Prostate gland (tissue), 2 donors: ENCODE measurements around the gene SCNN1G. TPM values are rescaled to one million over a fixed set of nuclear protein-coding genes. Genes with fewer than 3 reads are reported as not detected.
"Not testable (repeated sequence)": the region's sequence is repeated elsewhere in the genome, so short reads cannot be mapped to it uniquely, and the experiment has no call there.

Experiments used
- DNase-seq: peaks from one replicate; pipeline ENCODE4 v3.0.0-alpha.2; 2019; ENCODE audit warnings: low spot score
- H3K27ac ChIP-seq, 2 donors: fragments of 200-600 bp; sonication (generic); 2 replicates each; pipeline ENCODE4 v1.5.1; 2017 to 2019
- H3K27me3 ChIP-seq: fragments of 200-600 bp; sonication (generic); replicated peaks from 2 replicates; pipeline ENCODE4 v1.5.1; 2019; ENCODE audit not compliant: insufficient read depth
- H3K36me3 ChIP-seq, 2 donors: fragments of 200-600 bp; sonication (generic); 1 replicate in 1 of 2; 2 replicates in 1 of 2; pipeline versions ENCODE4 v1.5.1 to v1.8.1; 2017 to 2019
- H3K4me1 ChIP-seq: fragments of 200-600 bp; sonication (generic); replicated peaks from 2 replicates; pipeline ENCODE4 v1.5.1; 2019
- H3K4me3 ChIP-seq, 2 donors: fragments of 200-600 bp; sonication (generic); 2 replicates each; pipeline ENCODE4 v1.5.1; 2017 to 2019
- H3K9me3 ChIP-seq: fragments of 200-600 bp; sonication (generic); 2 replicates; pipeline ENCODE4 v1.5.1; 2017
- CTCF ChIP-seq, 4 experiments: fragments of 200-600 bp in 2 of 4; fragments of 450-650 bp in 2 of 4; sonication (generic) in 2 of 4; IDR thresholded peaks; 1 replicate in 3 of 4; 2 replicates in 1 of 4; pipeline ENCODE4 v1.5.1; 2016 to 2019; ENCODE audit warnings: antibody characterized with exemption in 4 of 4, mild to moderate bottlenecking in 2 of 4, moderate library complexity in 2 of 4
- POLR2A ChIP-seq: fragments of 450-650 bp; IDR thresholded peaks from one replicate; pipeline ENCODE4 v1.6.1; 2016; ENCODE audit warnings: antibody characterized with exemption, mild to moderate bottlenecking
- POLR2AphosphoS5 ChIP-seq: sonication (generic); formaldehyde crosslinking; IDR thresholded peaks from one replicate; pipeline ENCODE4 v1.6.1; 2017; ENCODE audit warnings: antibody characterized with exemption
- WGBS: methylation state at CpG from one replicate; pipeline ENCODE4 v1.1.5; 2018; 5-methylcytosine and 5-hydroxymethylcytosine counted together
- intact Hi-C: fragments of 100-400 bp; cut with DNase I; formaldehyde crosslinking; loops from one replicate; pipeline ENCODE4 v1.14.2; 2022
- total RNA-seq, 2 donors: library from RNA; depleted of rRNA; stranded (reverse); fragments of >200 nt; gene quantifications; one replicate each; pipeline ENCODE4 v1.1.0, GENCODE V29; 2016

The SCNN1G gene
- total RNA-seq, 2 donors from 2014 or later, result 8.6 to 11.1 TPM

- no peak for TF ChIP-seq POLR2A
- TF ChIP-seq CTCF (IDR thresholded peaks at IDR 0.05), result no peak
- TF ChIP-seq POLR2AphosphoS5, result no peak
- Histone ChIP-seq H3K27me3 (no peaks in the 10 kb centered on the region), H3K4me3 (no peak overlapping the region), H3K36me3 (no peaks in the 10 kb centered on the region), H3K4me1 (no peaks in the 10 kb centered on the region), H3K27ac (no peak overlapping the region), H3K9me3 (no peaks in the 10 kb centered on the region)
- DNase-seq, result no peak
- intact Hi-C loops, result no loop called here
- 59% methylated on average over 1 of the region's 1 CpG for whole genome bisulfite sequencing
Measured at GRCh38 chr16:23240994-23241393, 58.4 kb downstream of the SCNN1G start.

GRCh38 chr16:23244122-23244521, 61.6 kb downstream of the SCNN1G start:
- H3K4me1 ChIP-seq, result no peaks in the 10 kb centered on the region
- H3K9me3 ChIP-seq, result no peaks in the 10 kb centered on the region
- H3K4me3 ChIP-seq, result no peak overlapping the region
- H3K36me3 ChIP-seq, result no peaks in the 10 kb centered on the region
- H3K27me3 ChIP-seq, result no peaks in the 10 kb centered on the region
- intact Hi-C loops, result no loop called here
- no peak overlapping the region for H3K27ac ChIP-seq
- TF ChIP-seq POLR2AphosphoS5, result no peak
- DNase-seq, result no peak

GRCh38 chr16:23245268-23245667, 62.7 kb downstream of the SCNN1G start:
- Histone ChIP-seq H3K36me3 (no peaks in the 10 kb centered on the region), H3K27ac (no peak overlapping the region), H3K9me3 (no peaks in the 10 kb centered on the region), H3K4me1 (no peaks in the 10 kb centered on the region), H3K27me3 (no peaks in the 10 kb centered on the region), H3K4me3 (no peak overlapping the region)
- 48% methylated on average over 6 of the region's 6 CpGs for WGBS
- intact Hi-C loops, result no loop called here
- TF ChIP-seq POLR2A (no peak), CTCF (IDR thresholded peaks at IDR 0.05) (no peak), POLR2AphosphoS5 (no peak)
- peak; percentile 41 for DNase-seq

GRCh38 chr16:23248261-23249194, 66.0 kb downstream of the SCNN1G start:
- DNase-seq, result no peak
- 71% methylated on average over 9 of the region's 9 CpGs for WGBS
- Histone ChIP-seq H3K4me1 (no peaks in the 10 kb centered on the region), H3K9me3 (no peaks in the 10 kb centered on the region), H3K36me3 (no peaks in the 10 kb centered on the region), H3K4me3 (no peak overlapping the region), H3K27ac (no peak overlapping the region), H3K27me3 (no peaks in the 10 kb centered on the region)
- TF ChIP-seq POLR2A, result no peak
- no peak for TF ChIP-seq POLR2AphosphoS5
- TF ChIP-seq CTCF (IDR thresholded peaks at IDR 0.05), result no peak
- intact Hi-C loops, result no loop called here

GRCh38 chr16:23249830-23250229, 67.3 kb downstream of the SCNN1G start:
- H3K27ac ChIP-seq, result no peak overlapping the region
- no peaks in the 10 kb centered on the region for H3K9me3 ChIP-seq
- H3K4me1 ChIP-seq, result no peaks in the 10 kb centered on the region
- no peaks in the 10 kb centered on the region for H3K27me3 ChIP-seq
- TF ChIP-seq POLR2AphosphoS5 (no peak), POLR2A (no peak)
- no peak for DNase-seq
- no peak overlapping the region for H3K4me3 ChIP-seq
- intact Hi-C loops, result no loop called here
- WGBS, result 81% methylated on average over 1 of the region's 1 CpG
- no peaks in the 10 kb centered on the region for H3K36me3 ChIP-seq

GRCh38 chr16:23252310-23252709, 69.8 kb downstream of the SCNN1G start:
- WGBS, result 90% methylated on average over 5 of the region's 5 CpGs
- Histone ChIP-seq H3K27ac (no peak overlapping the region), H3K27me3 (no peaks in the 10 kb centered on the region), H3K9me3 (no peaks in the 10 kb centered on the region), H3K4me1 (no peaks in the 10 kb centered on the region), H3K4me3 (no peak overlapping the region), H3K36me3 (no peaks in the 10 kb centered on the region)
- no peak for DNase-seq
- intact Hi-C loops, result no loop called here
- TF ChIP-seq POLR2AphosphoS5 (no peak), CTCF (IDR thresholded peaks at IDR 0.05) (no peak), POLR2A (no peak)

- 85% methylated on average over 1 of the region's 1 CpG for WGBS
- DNase-seq, H3K4me1 ChIP-seq, H3K9me3 ChIP-seq, H3K36me3 ChIP-seq, H3K27ac ChIP-seq, H3K27me3 ChIP-seq, intact Hi-C loops, H3K4me3 ChIP-seq: not testable (repeated sequence)
Measured at GRCh38 chr16:23253650-23254049, 71.1 kb downstream of the SCNN1G start.
